HG03565 (cell line): ENCODE data around the gene KIF7.
"Not testable (repeated sequence)": the region's sequence is repeated elsewhere in the genome, so short reads cannot be mapped to it uniquely, and the experiment has no call there.

Experiments
- ATAC-seq: cut with Tn5 transposase; IDR thresholded peaks from one replicate; pipeline ENCODE4 v1.9.1; 2021; ENCODE audit warnings: mild to moderate bottlenecking, moderate library complexity; ENCODE audit not compliant: unreplicated experiment

The KIF7 gene

DNA sequence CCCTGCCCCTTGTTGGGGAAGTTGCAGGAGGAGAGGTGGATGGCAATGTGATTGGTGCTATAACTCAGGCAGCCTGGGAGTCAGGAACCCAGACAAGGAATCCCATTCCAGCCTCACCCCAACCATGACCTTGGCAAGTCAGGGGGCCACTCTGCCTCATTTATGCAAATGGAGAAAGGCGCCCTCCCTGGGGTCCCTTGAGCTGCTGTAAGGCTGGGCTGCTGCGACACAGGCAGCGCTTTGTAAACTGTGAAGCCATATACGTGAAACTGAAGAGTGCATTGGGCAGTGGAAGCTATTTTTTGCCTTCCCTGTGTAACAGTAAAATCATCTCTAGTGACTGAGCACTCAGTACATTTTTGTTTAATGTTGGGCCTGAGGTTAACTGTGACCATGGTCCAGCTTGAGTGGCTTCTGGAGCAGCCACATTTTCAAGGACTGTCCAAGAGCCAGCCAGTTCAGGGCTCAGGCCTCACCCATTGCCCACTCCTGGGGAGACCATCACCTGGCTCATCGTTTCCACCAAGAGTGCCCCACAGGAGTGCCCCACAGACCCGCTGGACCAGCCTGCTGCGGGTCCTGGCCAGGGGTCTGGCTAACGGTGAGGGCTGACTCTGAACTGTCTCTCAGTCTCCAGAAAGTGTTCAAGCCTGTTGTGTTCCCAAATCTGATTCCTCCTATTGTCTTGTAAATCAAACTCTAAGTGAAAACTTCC is 27.9 kb downstream of the KIF7 start:
- no peak for ATAC-seq

DNA sequence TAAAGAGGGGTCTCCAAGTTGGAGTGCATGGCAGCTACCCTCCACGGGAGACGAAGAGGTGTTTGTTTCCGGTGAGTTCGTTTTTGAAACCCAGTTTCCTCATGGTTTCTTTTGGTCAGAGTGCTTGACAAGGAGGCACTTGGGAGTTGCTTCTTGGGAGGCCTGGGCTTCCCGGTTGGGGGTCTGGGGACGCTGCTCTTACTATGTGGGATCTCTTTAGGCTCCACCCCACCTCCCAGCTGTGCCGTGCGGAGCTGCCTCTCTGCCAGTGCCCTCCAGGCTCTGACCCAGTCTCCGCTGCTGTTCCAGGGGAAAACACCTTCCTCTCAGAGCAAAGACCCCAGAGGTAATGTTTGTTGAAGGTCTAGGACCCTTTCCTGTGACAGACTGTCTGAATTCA is 29.6 kb downstream of the KIF7 start:
- no peak for ATAC-seq

DNA sequence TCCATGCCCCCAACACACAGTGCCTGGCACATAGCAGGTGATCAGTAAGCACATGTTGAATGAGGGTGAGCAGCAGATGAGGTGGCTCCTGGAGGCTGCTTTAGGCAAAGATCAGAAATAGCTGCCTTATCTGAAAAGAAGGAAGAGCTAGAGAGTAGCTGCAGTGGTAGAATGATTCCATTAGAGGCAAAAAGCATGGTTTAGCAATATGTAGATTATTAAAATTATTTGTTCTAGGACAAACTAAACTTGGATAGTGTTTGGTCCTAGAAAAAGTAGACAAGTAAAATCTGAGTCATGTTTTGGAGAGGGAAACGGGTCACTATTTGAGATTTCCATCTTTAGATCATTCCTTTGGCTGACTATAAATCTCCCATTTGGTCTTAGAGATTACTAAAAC is 32.1 kb downstream of the KIF7 start:
- no peak for ATAC-seq

DNA sequence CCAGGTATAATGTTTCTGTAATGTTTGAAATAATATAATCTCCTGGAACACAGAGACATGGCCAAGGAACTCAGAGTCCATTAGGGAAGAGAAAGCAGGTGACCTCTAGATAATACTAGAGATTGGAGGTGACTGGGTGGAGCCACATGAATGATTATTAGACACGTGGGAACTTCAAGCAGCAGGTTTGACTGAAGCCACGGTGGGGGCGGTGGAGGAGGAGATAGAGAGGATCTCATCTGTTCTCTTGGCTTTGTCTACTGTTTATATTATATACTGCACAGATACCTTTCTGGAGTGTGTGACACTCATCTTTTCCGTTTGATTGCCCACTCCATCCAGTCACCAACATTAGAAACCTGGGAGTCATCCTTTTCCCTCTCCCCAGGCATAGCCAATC is 33.7 kb downstream of the KIF7 start:
- no peak for ATAC-seq

DNA sequence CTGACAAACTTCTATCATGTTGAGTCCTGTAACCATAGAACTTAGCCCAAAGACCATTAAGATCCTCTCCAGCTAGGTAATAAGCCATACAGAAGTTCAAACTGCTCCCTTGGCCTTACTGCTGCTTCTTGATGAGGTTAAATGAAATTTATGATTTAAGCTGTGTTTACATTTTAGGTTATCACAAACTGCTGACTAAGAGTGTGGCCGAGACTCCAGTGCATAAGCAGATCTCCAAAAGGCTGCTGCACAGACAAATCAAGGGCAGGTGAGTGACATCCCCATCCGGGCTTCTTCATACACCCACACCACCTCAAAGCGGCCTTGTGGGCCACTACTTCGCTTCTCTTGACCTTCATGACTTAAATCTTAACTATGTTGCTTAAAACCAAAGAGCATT is 39.0 kb downstream of the KIF7 start:
- ATAC-seq: no peak

DNA sequence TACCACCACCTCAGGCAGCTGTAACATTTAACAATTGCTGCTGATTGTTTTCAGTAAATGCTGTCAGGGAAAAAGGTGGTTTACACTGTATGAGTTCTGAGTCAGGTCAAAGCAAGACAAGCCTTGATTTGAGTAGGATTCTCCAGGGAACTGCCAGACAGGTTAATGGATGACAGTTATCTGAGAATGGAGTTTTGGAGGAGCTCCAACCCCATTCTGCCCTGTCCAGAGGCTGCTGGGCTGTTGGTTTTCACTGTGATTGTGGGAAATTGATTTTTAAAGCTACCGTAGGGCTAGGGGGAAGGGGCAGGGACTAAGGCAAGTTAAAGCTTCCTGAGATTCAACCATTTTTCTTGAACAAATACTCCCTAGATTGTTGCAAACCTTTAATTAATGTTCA is 40.1 kb downstream of the KIF7 start:
- ATAC-seq: no peak

DNA sequence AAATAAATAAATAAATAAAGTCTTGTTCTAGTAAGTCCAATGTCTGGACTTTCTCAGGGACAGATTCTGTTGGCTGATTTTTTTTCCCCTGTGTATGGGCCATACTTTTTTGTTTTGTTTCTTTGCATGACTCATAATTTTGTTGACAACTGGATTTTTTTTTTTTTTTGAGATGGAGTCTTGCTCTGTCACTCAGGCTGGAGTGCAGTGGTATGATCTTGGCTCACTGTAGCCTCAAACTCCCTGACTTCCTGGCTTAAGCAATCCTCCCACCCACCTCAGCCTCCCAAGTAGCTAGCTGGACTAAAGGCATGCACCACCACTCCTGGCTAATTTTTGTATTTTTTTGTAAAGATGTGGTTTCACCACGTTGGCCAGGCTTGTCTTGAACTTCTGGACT is 41.1 kb downstream of the KIF7 start:
- no peak for ATAC-seq

DNA sequence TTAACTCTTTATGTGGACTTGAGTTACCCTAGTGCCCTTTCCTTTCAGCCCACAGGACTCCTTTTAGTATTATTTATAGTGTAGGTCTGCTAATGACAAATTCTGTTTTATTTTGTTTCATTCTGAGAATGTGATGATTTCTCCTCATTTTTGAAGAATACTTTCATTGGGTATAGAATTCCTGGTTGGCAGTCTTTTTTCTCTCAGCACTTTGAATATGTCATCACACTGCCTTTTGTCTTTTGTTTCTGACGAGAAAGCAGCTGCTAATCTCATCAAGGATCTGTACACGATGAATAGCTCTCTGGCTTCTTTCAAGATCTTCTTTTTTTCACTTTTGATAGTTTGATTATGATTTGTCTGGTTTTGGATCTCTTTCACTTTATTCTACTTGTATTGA is 42.2 kb downstream of the KIF7 start:
- ATAC-seq: no peak

DNA sequence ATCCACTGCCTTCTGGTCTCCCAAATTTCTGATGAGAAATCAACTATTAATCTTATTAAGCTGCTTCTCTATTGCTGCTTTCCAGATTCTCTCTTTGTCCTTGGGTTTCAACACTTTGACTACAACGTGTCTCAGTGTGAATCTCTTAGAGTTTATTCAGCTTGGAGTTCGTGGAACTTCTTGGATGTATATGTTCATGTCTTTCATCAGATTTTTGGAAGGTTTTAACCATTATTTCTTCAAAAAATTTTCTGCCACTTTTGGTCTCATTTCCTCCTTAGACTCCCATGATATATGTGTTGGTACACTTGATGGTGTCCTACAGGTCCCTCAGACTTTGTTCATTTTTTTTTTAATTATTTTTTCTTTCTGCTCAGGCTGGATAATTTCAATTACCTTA is 44.0 kb downstream of the KIF7 start:
- no peak for ATAC-seq

DNA sequence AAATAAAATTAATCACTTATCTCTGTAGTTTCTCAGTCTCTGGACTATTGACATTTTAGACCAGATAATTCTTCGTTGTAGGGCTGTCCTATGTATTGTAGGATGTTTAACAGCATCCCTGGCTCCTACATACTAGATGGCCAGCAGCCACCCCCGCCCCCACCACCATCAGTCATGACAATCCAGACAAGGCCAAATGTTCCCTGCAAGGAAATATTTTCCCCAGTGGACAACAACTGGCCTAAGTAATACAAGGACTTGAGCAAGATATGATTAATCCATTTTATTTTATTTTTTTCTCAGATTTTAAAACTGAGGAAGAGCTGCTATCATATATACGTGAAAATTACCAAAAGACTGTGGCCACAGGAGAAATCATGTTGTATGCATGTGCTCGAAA is 56.2 kb downstream of the KIF7 start:
- ATAC-seq: no peak

DNA sequence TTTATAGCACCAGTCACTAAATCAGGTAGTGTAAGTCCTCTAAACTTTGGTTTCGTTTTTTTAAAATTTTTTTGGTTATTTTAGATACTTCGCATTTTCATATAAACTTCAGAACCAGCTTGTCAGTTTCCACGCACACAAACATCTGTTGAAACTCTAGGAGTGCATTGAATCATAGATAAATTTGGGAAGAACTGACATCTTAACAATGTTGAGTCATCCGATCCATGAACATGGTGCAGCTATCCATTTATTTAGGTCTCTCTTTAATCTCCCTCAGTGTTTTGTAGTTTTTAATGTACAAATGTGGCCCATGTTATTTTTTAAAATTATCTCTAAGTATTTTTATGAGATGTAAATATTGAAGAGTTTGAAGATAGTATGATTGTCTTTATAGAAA is 62.2 kb downstream of the KIF7 start:
- ATAC-seq: no peak

DNA sequence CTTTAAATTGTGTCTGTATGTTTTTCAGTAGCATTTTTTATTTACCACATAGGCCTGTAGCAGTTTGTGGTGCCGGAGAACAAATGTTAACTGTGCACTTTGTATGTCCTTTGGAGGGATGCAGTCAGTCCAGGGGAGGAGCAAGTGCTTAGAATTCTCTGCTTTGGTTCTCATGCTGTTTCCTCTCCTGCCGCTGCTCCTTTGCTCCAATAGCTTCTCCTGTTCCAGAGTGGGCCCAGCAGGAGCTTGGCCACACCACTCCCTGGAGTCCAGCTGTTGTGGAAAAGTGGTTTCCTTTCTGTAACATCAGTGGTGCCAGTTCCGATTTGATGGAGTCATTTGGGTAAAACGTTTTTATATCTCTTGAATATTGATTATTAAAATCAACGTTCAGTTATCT is 63.4 kb downstream of the KIF7 start:
- no peak for ATAC-seq

DNA sequence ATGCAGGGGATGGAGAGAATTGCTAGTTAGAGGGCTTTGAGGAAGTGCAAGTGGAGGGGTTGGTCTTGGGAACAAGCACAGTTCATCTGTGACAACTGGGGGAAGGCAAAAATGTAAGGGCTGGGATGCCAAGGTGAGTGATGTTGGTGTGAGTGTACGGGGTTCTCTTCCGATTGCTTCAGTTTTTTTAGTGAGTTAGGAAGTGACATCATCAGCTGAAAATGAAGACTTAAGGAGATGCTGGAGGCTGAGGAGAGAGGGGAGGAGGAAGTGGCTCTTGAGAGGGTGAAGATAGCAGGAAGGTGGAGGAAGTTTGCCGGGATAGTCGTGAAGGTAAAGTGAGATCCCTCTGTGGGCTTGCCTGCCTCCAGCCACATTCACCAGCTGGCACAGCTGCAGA is 67.3 kb downstream of the KIF7 start:
- no peak for ATAC-seq

DNA sequence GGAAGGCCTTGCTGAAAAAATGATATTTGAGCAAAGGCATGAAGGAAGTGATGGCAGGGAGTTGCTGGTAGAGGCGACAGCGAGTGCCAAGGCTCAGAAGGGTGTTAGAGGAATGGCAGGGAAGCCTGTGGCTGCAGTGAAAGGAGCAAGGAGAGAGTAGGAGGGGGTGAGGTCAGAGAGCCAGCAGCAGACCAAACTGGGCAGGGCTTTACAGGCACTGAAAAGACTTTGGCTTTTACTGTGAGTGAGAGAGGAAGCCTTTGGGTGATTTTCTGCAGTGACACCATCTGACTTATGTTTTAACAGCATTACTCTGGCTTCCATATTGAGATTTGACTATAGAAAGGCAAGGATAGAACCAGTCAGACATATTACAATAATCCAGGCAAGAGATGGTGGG is 68.6 kb downstream of the KIF7 start:
- ATAC-seq: no peak

DNA sequence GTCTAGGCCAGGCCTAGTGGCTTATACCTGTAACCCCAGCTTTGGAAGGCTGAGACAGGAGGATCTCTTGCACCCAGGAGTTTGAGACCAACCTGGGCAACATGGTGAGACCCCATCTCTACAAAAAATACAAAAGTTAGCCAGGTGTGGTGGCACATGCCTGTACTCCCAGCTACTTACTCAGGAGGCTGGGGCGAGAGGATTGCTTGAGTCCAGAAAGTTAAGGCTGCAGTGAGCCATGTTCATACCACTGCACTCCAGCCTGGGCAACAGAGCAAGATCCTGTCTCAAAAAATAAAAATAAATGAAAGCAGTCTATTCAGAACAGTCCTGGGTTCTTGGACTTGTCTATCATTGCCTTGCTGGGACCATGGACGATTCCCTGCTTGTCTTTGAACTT is 74.5 kb downstream of the KIF7 start:
- not testable (repeated sequence) for ATAC-seq

DNA sequence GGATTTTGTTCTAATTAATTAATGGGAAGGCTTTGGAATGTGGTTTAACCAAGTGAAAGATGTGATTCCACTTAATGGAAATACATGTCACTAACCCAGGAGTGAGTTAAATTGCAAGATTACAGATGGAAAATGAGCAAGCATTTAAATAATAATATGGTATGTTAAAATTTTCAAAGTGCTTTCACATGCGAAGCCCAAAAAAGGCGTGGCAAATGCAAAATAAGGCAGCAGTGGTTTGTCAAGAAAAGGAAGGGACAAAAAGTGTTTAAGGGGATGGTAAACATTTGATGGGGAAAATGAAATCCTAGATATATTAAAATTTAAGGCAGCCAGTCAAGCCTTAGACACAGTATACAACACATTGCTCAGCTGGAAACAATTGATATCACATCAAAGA is 77.1 kb downstream of the KIF7 start:
- ATAC-seq: no peak
